Stomach (tissue), 4 donors: ENCODE measurements around the gene BCAS3.

Experiments used
- EP300 ChIP-seq: sonication (generic); formaldehyde crosslinking; IDR thresholded peaks from one replicate; pipeline ENCODE4 v1.6.1; 2017; ENCODE audit warnings: antibody characterized with exemption
- POLR2A ChIP-seq, 4 donors: fragments of 450-650 bp; IDR thresholded peaks; one replicate each; pipeline ENCODE4 v1.6.1; 2016; ENCODE audit warnings: antibody characterized with exemption in 4 of 4, control low read depth in 2 of 4, mild to moderate bottlenecking in 1 of 4, moderate library complexity in 1 of 4
- POLR2AphosphoS5 ChIP-seq, 3 donors: sonication (generic); formaldehyde crosslinking; IDR thresholded peaks; one replicate each; pipeline ENCODE4 v1.6.1; 2016; ENCODE audit warnings: antibody characterized with exemption in 3 of 3
- TF ChIP-seq, protein P1 (sequence below), 7 experiments: fragments of 450-650 bp in 4 of 7; fragments of 200-600 bp in 3 of 7; sonication (generic) in 3 of 7; IDR thresholded peaks; one replicate each; pipeline ENCODE4 v1.5.1; 2016 to 2019; ENCODE audit warnings: antibody characterized with exemption in 7 of 7, control low read depth in 2 of 7, mild to moderate bottlenecking in 1 of 7

DNA sequence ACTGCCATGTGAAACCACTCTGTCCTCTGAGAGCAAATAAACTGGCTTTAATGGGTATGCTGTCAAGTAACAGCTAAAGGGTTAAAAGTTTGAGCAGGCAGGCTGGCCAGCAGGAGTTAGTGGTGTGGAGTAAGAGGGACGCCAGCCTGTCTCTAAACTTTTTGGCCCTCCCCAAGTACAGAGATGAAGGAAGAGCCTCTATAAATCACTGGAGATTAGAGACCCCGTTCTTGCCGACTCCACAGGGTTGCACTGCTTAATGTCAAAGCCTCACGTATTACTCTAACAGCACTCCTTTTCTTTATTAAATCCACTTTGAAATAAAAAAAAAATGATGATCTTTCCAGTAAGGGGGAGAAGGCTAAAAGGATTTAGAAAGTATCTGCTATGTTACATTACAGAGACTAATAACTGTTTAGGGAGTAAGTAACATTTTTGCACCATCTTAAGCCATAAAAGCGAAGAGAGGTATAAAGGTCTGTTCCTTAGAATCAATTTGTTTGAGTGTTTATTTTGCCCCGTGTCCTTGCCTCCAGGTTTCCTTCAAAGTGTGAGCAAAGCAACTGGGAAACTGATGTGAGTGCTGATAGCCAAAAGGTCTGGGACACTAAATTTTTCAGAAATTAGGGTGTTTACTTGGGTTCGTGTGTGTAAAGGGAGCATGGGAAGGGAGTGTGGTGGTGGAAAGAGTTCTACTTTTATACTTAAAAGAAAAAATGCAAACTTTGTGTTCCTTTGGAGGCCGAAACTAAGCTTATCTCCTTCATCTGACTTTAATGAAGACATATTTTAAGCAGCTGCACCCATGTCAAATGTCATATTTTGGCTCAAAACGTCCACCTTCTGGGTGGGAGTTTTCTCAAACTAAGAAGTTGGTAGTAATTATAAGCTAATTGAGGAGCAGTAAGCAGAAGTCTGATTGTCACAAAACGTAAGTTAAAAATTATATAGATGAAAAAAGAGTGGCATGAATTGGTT, 612.0 kb downstream of the BCAS3 start:
- TF ChIP-seq, protein P1, sequence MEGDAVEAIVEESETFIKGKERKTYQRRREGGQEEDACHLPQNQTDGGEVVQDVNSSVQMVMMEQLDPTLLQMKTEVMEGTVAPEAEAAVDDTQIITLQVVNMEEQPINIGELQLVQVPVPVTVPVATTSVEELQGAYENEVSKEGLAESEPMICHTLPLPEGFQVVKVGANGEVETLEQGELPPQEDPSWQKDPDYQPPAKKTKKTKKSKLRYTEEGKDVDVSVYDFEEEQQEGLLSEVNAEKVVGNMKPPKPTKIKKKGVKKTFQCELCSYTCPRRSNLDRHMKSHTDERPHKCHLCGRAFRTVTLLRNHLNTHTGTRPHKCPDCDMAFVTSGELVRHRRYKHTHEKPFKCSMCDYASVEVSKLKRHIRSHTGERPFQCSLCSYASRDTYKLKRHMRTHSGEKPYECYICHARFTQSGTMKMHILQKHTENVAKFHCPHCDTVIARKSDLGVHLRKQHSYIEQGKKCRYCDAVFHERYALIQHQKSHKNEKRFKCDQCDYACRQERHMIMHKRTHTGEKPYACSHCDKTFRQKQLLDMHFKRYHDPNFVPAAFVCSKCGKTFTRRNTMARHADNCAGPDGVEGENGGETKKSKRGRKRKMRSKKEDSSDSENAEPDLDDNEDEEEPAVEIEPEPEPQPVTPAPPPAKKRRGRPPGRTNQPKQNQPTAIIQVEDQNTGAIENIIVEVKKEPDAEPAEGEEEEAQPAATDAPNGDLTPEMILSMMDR (IDR thresholded peaks at IDR 0.05) = no peak
- TF ChIP-seq POLR2AphosphoS5 (IDR thresholded peaks at IDR 0.05) (no peak), POLR2A (IDR thresholded peaks at IDR 0.05) (no peak), EP300 (no peak)
